ENCODE measurements around the gene RASSF8. TPM values are rescaled to one million over a fixed set of nuclear protein-coding genes. Genes with fewer than 3 reads are reported as not detected.

The RASSF8 gene
- total RNA-seq, 4 donors from 2014 or later = 13.1 to 332 (median 23.5) TPM

GRCh38 chr12:25926536-25926935, 31.9 kb upstream of the RASSF8 start:
- 65 to 94% methylated on average over 2 to 5 of the region's 5 CpGs for WGBS, 2 donors (ENCODE audit: low coverage in 1 of 2)
- no peak for DNase-seq
- in situ Hi-C loops (cut with MboI; ENCODE audit: low pct_ligation_motif_present in 1 of 4, low pct_unique_long_range_greater_than_20kb in 1 of 4, low sequenced_read_pairs in 3 of 4) = no loop called here
- Histone ChIP-seq H3K27ac (no peak overlapping the region), H3K4me3 (no peak overlapping the region), H3K36me3 (no peaks in the 10 kb centered on the region), H3K4me1 (no peaks in the 10 kb centered on the region), H3K27me3 (no peaks in the 10 kb centered on the region), H3K9me3 (no peaks in the 10 kb centered on the region)
- intact Hi-C loops (cut with DNase I; ENCODE audit: low total_unique reads) = no loop called here
- TF ChIP-seq POLR2AphosphoS5 (IDR thresholded peaks at IDR 0.05) (no peak), EP300 (IDR thresholded peaks at IDR 0.05; ENCODE audit: low read depth) (no peak), POLR2A (IDR thresholded peaks at IDR 0.05) (no peak)
- TF ChIP-seq, protein P1, sequence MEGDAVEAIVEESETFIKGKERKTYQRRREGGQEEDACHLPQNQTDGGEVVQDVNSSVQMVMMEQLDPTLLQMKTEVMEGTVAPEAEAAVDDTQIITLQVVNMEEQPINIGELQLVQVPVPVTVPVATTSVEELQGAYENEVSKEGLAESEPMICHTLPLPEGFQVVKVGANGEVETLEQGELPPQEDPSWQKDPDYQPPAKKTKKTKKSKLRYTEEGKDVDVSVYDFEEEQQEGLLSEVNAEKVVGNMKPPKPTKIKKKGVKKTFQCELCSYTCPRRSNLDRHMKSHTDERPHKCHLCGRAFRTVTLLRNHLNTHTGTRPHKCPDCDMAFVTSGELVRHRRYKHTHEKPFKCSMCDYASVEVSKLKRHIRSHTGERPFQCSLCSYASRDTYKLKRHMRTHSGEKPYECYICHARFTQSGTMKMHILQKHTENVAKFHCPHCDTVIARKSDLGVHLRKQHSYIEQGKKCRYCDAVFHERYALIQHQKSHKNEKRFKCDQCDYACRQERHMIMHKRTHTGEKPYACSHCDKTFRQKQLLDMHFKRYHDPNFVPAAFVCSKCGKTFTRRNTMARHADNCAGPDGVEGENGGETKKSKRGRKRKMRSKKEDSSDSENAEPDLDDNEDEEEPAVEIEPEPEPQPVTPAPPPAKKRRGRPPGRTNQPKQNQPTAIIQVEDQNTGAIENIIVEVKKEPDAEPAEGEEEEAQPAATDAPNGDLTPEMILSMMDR (IDR thresholded peaks at IDR 0.05) = no peak

DNA sequence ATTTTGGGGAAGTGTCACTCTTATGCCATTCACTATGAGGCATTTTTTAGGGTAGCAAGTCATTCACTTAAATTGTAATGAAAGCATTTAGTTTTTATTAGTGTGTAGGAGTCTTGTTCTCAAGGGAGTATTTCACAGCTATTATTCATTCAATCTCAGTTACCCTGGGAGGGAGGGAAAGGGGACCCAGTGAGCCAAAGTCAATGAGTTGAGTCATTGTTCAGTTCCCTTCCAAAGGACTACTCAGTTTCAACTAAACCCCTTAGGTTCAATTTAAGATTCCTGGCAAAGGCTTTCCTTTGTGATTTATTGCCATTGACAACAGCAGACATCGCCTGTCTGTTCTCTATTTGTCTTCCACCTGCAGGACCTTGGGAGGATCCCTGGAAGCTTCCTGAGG, 29.3 kb upstream of the RASSF8 start:
- 25 to 78% methylated on average over 1 of the region's 1 CpG for WGBS, 2 donors (ENCODE audit: low coverage in 1 of 2)
- Histone ChIP-seq H3K9me3 (no peaks in the 10 kb centered on the region), H3K4me1 (no peaks in the 10 kb centered on the region), H3K27ac (no peak overlapping the region), H3K4me3 (no peak overlapping the region), H3K27me3 (no peaks in the 10 kb centered on the region), H3K36me3 (no peaks in the 10 kb centered on the region)
- no peak for DNase-seq
- intact Hi-C loops (cut with DNase I; ENCODE audit: low total_unique reads) (no loop called here), in situ Hi-C loops (cut with MboI; ENCODE audit: low pct_ligation_motif_present in 1 of 4, low pct_unique_long_range_greater_than_20kb in 1 of 4, low sequenced_read_pairs in 3 of 4) (no loop called here)
- TF ChIP-seq, protein P1 (IDR thresholded peaks at IDR 0.05) = no peak
- TF ChIP-seq POLR2A (IDR thresholded peaks at IDR 0.05) (no peak), EP300 (IDR thresholded peaks at IDR 0.05; ENCODE audit: low read depth) (no peak), POLR2AphosphoS5 (IDR thresholded peaks at IDR 0.05) (no peak)

DNA sequence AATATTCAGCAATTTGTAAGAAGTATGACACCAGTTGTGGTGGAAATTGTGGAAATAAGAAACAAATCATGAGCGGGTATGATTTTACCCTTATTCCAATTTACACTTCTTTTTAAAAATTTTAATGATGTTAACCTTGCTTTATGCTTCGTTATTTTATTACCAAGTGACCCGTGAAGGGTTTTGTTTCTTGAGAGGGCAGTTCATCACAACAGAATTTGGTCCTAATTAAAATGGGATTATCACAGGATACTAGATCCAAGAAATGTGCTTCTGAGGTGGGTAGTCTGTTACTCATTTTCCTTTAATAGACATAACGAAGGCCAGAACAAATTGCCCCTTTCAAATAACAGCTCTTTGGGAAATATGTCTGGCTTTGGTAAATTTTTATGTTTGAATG, 25.5 kb upstream of the RASSF8 start:
- no peaks in the 10 kb centered on the region for H3K36me3 ChIP-seq
- H3K4me1 ChIP-seq = no peaks in the 10 kb centered on the region
- H3K27ac ChIP-seq = no peak overlapping the region
- H3K9me3 ChIP-seq = no peaks in the 10 kb centered on the region
- H3K27me3 ChIP-seq = no peaks in the 10 kb centered on the region
- DNase-seq = no peak
- TF ChIP-seq POLR2A (IDR thresholded peaks at IDR 0.05) (no peak), EP300 (IDR thresholded peaks at IDR 0.05; ENCODE audit: low read depth) (no peak), POLR2AphosphoS5 (IDR thresholded peaks at IDR 0.05) (no peak)
- TF ChIP-seq, protein P1 (IDR thresholded peaks at IDR 0.05) = no peak
- WGBS, 2 donors (ENCODE audit: low coverage in 1 of 2) = 86 to 90% methylated on average over 4 of the region's 4 CpGs
- in situ Hi-C loops (cut with MboI; ENCODE audit: low pct_ligation_motif_present in 1 of 4, low pct_unique_long_range_greater_than_20kb in 1 of 4, low sequenced_read_pairs in 3 of 4) = no loop called here
- no peak overlapping the region for H3K4me3 ChIP-seq
- intact Hi-C loops (cut with DNase I; ENCODE audit: low total_unique reads) = no loop called here

DNA sequence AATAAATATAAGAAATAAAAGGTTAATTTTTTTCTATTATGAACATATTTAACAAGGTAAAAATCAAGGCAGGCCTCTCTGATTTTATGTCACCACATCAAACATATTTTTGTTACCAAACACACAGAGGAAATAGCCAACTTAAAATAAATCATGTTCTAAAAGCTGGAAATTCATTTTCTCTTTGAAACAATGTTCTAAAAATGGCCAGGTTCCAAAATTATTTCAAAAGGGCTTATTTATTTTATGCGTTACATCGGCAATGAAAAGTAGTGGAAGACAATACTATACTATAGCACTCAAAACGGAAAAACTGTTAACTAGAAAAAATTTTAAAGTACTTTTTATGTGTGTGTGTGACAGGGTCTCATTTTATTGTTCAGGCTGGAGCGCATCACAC, 24.0 kb upstream of the RASSF8 start:
- Histone ChIP-seq H3K9me3 (no peaks in the 10 kb centered on the region), H3K27ac (no peak overlapping the region), H3K36me3 (no peaks in the 10 kb centered on the region), H3K4me3 (no peak overlapping the region), H3K27me3 (no peaks in the 10 kb centered on the region), H3K4me1 (no peaks in the 10 kb centered on the region)
- TF ChIP-seq, protein P1 (IDR thresholded peaks at IDR 0.05) = no peak
- TF ChIP-seq POLR2AphosphoS5 (IDR thresholded peaks at IDR 0.05) = no peak
- no peak for TF ChIP-seq EP300 (IDR thresholded peaks at IDR 0.05; ENCODE audit: low read depth)
- TF ChIP-seq POLR2A (IDR thresholded peaks at IDR 0.05) = no peak
- intact Hi-C loops (cut with DNase I; ENCODE audit: low total_unique reads) = no loop called here
- DNase-seq = no peak
- in situ Hi-C loops (cut with MboI; ENCODE audit: low pct_ligation_motif_present in 1 of 4, low pct_unique_long_range_greater_than_20kb in 1 of 4, low sequenced_read_pairs in 3 of 4) = no loop called here
- WGBS, 2 donors (ENCODE audit: low coverage in 1 of 2) = 70 to 83% methylated on average over 4 of the region's 4 CpGs
